PC-9 (cell line): ENCODE results near the gene PROB1.

Experiments
- CTCF ChIP-seq: fragments of 200-600 bp; sonication (generic); conservative IDR thresholded peaks from 2 replicates; pipeline ENCODE4 v1.6.1; 2017; ENCODE audit warnings: mixed run types, antibody characterized with exemption, mild to moderate bottlenecking, moderate library complexity
- EZH2 ChIP-seq: fragments of 200-600 bp; sonication (generic); IDR thresholded peaks from 2 replicates; pipeline ENCODE4 v1.8.0; 2017; ENCODE audit warnings: antibody characterized with exemption, low read depth

- TF ChIP-seq EZH2 (no peak), CTCF (no peak)
These were observed 30.4 kb downstream of the PROB1 start for GRCh38 chr5:139364466-139364865.
